Gastroesophageal sphincter (tissue), 4 donors: ENCODE data around the gene NTSR1. TPM values are rescaled to one million over a fixed set of nuclear protein-coding genes. Genes with fewer than 3 reads are reported as not detected.

Source experiments
- ATAC-seq: fragments of 150-250 bp; one replicate; pipeline ENCODE4 v1.9.1; 2016; ENCODE audit warnings: mild to moderate bottlenecking, moderate library complexity
- H3K27ac ChIP-seq, 4 donors: fragments of 200-600 bp; sonication (generic) in 3 of 4; 1 replicate in 3 of 4; 2 replicates in 1 of 4; pipeline ENCODE4 v1.5.1; 2016 to 2019
- H3K27me3 ChIP-seq: fragments of 200-600 bp; sonication (generic); one replicate; pipeline ENCODE4 v1.5.1; 2019
- H3K36me3 ChIP-seq, 2 donors: fragments of 200-600 bp; sonication (generic); one replicate each; pipeline ENCODE4 v1.5.1; 2019; ENCODE audit warnings: control low read depth in 1 of 2
- H3K4me1 ChIP-seq, 3 donors: fragments of 200-600 bp; sonication (generic); 1 replicate in 2 of 3; 2 replicates in 1 of 3; pipeline ENCODE4 v1.5.1; 2016 to 2019; ENCODE audit warnings: control low read depth in 2 of 3
- H3K4me3 ChIP-seq, 2 donors: fragments of 200-600 bp; sonication (generic); one replicate each; pipeline ENCODE4 v1.5.1; 2019; ENCODE audit warnings: mild to moderate bottlenecking in 1 of 2, moderate library complexity in 1 of 2
- H3K9me3 ChIP-seq, 3 donors: fragments of 200-600 bp; sonication (generic); one replicate each; pipeline ENCODE4 v1.5.1; 2017 to 2019; ENCODE audit warnings: control low read depth in 2 of 3
- EP300 ChIP-seq: sonication (generic); formaldehyde crosslinking; IDR thresholded peaks from one replicate; pipeline ENCODE4 v1.6.1; 2017; ENCODE audit warnings: antibody characterized with exemption, mild to moderate bottlenecking
- POLR2A ChIP-seq, 2 donors: fragments of 450-650 bp; IDR thresholded peaks; one replicate each; pipeline ENCODE4 v1.6.1; 2017; ENCODE audit warnings: antibody characterized with exemption in 2 of 2, mild to moderate bottlenecking in 2 of 2, moderate library complexity in 1 of 2
- POLR2AphosphoS5 ChIP-seq: sonication (generic); formaldehyde crosslinking; IDR thresholded peaks from one replicate; pipeline ENCODE4 v1.6.1; 2017; ENCODE audit warnings: antibody characterized with exemption
- WGBS, 2 donors: methylation state at CpG; one replicate each; pipeline ENCODE4 v1.1.5; 2018; ENCODE audit warnings: low coverage in 1 of 2; 5-methylcytosine and 5-hydroxymethylcytosine counted together
- total RNA-seq, 4 donors: library from RNA; depleted of rRNA; stranded (reverse); fragments of >200 nt; gene quantifications; one replicate each; pipeline ENCODE4 v1.1.0, GENCODE V29; 2016
- TF ChIP-seq, protein P1 (sequence below), 4 experiments: fragments of 200-600 bp in 2 of 4; fragments of 450-650 bp in 2 of 4; sonication (generic) in 1 of 4; IDR thresholded peaks; one replicate each; pipeline ENCODE4 v1.5.1; 2017 to 2019; ENCODE audit warnings: antibody characterized with exemption in 4 of 4, mild to moderate bottlenecking in 2 of 4, moderate library complexity in 2 of 4

NTSR1 gene
- under 1 TPM; 0.13 to 0.85 (median 0.19) TPM for total RNA-seq

DNA sequence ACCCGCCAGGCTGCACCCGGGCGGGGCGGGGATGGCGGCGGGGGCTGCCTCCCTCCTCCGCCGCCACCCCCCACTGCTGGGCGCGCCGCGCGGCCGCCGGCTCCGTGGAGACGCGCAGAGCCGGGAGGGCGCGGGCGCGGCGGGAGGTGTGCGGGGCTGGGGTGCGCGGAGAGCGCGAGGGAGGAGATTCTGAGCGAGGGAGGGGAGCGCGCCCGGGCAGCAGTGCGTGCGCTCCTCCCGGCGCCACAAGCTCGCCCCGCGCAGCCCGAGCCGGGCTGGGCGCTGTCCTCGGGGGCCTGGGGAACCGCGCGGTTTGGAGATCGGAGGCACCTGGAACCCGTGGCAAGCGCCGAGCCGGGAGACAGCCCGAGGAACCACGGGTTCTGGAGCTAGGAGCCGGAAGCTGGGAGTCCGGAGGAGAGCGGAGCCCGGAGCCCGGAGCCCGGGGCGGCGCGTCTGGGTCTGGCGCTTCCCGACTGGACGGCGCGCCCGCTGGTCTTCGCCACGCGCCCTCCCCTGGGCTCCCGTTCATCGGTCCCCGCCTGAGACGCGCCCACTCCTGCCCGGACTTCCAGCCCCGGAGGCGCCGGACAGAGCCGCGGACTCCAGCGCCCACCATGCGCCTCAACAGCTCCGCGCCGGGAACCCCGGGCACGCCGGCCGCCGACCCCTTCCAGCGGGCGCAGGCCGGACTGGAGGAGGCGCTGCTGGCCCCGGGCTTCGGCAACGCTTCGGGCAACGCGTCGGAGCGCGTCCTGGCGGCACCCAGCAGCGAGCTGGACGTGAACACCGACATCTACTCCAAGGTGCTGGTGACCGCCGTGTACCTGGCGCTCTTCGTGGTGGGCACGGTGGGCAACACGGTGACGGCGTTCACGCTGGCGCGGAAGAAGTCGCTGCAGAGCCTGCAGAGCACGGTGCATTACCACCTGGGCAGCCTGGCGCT is at the start of gene NTSR1:
TSS of gene NTSR1 (plus strand) at position 246 of the 946 bp plus-strand sequence. CDS start at position 618, 372 bp downstream.
- ATAC-seq = no peak
- H3K27ac ChIP-seq = no peak within 1 kb of the TSS
- H3K9me3 ChIP-seq = no peaks in the 10 kb centered on the region
- peaks cover 0 to 55% (median 10%) of the 10 kb centered on the region in 3 donors for H3K4me1 ChIP-seq
- H3K4me3 ChIP-seq = peak within 1 kb of the TSS in 1 of 2 donors; percentile 28
- WGBS, 2 donors = 80% methylated on average over 2 of the region's 124 CpGs; no CpG with 5 or more reads in 1 of the 2 donors
- H3K27me3 ChIP-seq = peaks cover 52% of the 10 kb centered on the region
- no peak for TF ChIP-seq POLR2A (IDR thresholded peaks at IDR 0.05)
- no peak for TF ChIP-seq POLR2AphosphoS5
- TF ChIP-seq, protein P1, sequence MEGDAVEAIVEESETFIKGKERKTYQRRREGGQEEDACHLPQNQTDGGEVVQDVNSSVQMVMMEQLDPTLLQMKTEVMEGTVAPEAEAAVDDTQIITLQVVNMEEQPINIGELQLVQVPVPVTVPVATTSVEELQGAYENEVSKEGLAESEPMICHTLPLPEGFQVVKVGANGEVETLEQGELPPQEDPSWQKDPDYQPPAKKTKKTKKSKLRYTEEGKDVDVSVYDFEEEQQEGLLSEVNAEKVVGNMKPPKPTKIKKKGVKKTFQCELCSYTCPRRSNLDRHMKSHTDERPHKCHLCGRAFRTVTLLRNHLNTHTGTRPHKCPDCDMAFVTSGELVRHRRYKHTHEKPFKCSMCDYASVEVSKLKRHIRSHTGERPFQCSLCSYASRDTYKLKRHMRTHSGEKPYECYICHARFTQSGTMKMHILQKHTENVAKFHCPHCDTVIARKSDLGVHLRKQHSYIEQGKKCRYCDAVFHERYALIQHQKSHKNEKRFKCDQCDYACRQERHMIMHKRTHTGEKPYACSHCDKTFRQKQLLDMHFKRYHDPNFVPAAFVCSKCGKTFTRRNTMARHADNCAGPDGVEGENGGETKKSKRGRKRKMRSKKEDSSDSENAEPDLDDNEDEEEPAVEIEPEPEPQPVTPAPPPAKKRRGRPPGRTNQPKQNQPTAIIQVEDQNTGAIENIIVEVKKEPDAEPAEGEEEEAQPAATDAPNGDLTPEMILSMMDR (IDR thresholded peaks at IDR 0.05) = no peak
- TF ChIP-seq EP300 = no peak
- no peaks in the 10 kb centered on the region for H3K36me3 ChIP-seq

- no peak overlapping the region for H3K4me3 ChIP-seq
- no peaks in the 10 kb centered on the region for H3K9me3 ChIP-seq
- no peaks in the 10 kb centered on the region for H3K4me1 ChIP-seq
- TF ChIP-seq POLR2A (IDR thresholded peaks at IDR 0.05) (no peak), POLR2AphosphoS5 (no peak), EP300 (no peak)
- TF ChIP-seq, protein P1 (IDR thresholded peaks at IDR 0.05) = no peak
- no peak overlapping the region for H3K27ac ChIP-seq
- ATAC-seq = no peak
- no peaks in the 10 kb centered on the region for H3K27me3 ChIP-seq
- 79 to 92% methylated on average over 8 to 9 of the region's 29 CpGs for WGBS, 2 donors
- peaks cover 0 to 9% of the 10 kb centered on the region in 2 donors for H3K36me3 ChIP-seq
Measured at GRCh38 chr20:62659488-62660239, 49.0 kb upstream of the NTSR1 start.

DNA sequence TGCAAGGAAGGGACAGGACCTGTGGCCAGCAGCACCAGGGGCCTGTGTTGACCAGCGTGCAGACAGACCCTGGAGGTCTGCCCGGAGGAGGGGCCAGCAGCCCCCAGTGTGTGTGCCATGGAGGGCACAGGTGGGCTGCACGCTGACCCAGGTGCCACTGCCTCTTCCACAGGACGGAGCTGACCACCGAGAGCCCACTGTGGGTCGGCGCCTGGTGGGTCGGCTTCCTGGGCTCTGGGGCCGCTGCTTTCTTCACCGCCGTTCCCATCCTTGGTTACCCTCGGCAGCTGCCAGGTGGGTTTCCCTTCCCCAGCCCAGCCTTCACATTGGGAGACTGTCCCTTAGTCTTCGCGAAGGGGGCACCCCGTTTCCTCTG is 48.4 kb upstream of the NTSR1 start:
- peaks cover 2% of the 10 kb centered on the region for H3K27me3 ChIP-seq
- H3K4me1 ChIP-seq = no peaks in the 10 kb centered on the region
- peaks cover 0 to 9% of the 10 kb centered on the region in 2 donors for H3K36me3 ChIP-seq
- 76% methylated on average over 6 of the region's 15 CpGs; no CpG with 5 or more reads in 1 of the 2 donors for WGBS, 2 donors
- no peaks in the 10 kb centered on the region for H3K9me3 ChIP-seq
- H3K4me3 ChIP-seq = no peak overlapping the region
- no peak overlapping the region for H3K27ac ChIP-seq
- no peak for ATAC-seq
- no peak for TF ChIP-seq POLR2A (IDR thresholded peaks at IDR 0.05)
- TF ChIP-seq POLR2AphosphoS5 = no peak
- TF ChIP-seq, protein P1 (IDR thresholded peaks at IDR 0.05) = no peak
- TF ChIP-seq EP300 = no peak

DNA sequence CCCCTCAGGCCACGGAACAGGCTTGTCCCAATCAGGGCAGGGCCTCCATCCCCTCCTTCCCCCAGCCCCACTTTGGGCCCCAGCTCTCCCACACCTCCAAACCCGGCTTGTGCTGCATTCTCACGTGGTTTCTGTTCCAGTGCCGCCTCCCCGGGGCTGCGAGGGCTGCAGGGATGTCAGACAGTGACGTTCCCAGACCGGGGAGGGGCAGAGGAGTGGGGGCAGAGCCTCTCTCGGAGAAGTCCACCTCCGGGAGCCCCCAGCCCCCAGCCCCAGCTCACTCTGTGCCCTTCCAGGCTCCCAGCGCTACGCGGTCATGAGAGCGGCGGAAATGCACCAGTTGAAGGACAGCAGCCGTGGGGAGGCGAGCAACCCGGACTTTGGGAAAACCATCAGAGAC is 47.9 kb upstream of the NTSR1 start:
- H3K4me1 ChIP-seq = no peaks in the 10 kb centered on the region
- H3K27ac ChIP-seq = no peak overlapping the region
- H3K9me3 ChIP-seq = no peaks in the 10 kb centered on the region
- WGBS, 2 donors = 73 to 90% methylated on average over 2 to 9 of the region's 18 CpGs
- H3K36me3 ChIP-seq = peaks cover 0 to 9% of the 10 kb centered on the region in 2 donors
- H3K27me3 ChIP-seq = peaks cover 7% of the 10 kb centered on the region
- ATAC-seq = no peak
- TF ChIP-seq EP300 (no peak), POLR2AphosphoS5 (no peak), POLR2A (IDR thresholded peaks at IDR 0.05) (no peak)
- TF ChIP-seq, protein P1 (IDR thresholded peaks at IDR 0.05) = no peak
- no peak overlapping the region for H3K4me3 ChIP-seq
